ENCODE measurements around the gene RTN4RL2. TPM values are rescaled to one million over a fixed set of nuclear protein-coding genes. Genes with fewer than 3 reads are reported as not detected.

Gene RTN4RL2
- polyA plus RNA-seq, 1 donor: 0.60 TPM

DNA sequence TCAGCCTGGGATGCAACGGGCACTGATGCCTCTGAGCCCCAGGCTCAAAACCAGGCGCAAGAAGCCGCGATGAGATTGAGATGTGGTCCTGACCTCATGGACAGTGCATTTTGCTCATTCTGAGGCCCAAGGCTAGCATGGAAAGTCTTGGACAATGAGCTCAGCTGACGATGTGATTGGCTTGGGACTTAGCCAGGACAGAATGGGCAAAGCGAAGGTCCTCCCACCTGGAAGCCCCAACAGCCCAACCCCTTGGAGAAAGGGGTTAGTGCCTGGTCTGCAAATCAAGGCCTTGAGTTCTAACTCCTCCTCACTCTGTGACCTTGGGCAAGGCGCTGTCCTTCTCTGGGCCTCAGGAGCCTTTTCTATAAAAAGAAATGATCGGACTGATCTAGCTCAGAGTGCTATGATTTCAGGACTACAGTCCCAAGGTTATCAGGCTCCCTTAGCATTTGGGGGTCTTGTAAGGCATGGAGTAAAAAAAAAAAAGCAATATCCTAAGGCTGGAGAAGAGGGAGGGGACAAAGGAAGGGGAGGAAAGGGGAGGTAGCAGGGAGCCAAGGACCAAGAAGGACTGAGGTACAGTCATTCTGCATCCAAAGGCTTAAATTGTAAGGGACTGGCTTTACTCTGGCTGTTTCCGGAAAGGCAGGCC lies 36.1 kb upstream of the RTN4RL2 start:
- no peak for DNase-seq
- Histone ChIP-seq H3K4me1 (ENCODE audit: control insufficient read depth, insufficient read depth, low read length) (peaks cover 2% of the 10 kb centered on the region), H3K27me3 (ENCODE audit: control insufficient read depth, insufficient read depth, low read length) (peaks cover 7% of the 10 kb centered on the region), H3K27ac (ENCODE audit: low read length) (no peak overlapping the region), H3K4me3 (ENCODE audit: low read length) (no peak overlapping the region), H3K36me3 (ENCODE audit: control insufficient read depth, insufficient read depth, low read length) (peaks cover 2% of the 10 kb centered on the region), H3K9me3 (ENCODE audit: control insufficient read depth, low read depth, low read length) (no peaks in the 10 kb centered on the region)
- no CpG with 5 or more reads among the region's 9 CpGs for WGBS (ENCODE audit: insufficient coverage, low lambda C conversion rate)

DNA sequence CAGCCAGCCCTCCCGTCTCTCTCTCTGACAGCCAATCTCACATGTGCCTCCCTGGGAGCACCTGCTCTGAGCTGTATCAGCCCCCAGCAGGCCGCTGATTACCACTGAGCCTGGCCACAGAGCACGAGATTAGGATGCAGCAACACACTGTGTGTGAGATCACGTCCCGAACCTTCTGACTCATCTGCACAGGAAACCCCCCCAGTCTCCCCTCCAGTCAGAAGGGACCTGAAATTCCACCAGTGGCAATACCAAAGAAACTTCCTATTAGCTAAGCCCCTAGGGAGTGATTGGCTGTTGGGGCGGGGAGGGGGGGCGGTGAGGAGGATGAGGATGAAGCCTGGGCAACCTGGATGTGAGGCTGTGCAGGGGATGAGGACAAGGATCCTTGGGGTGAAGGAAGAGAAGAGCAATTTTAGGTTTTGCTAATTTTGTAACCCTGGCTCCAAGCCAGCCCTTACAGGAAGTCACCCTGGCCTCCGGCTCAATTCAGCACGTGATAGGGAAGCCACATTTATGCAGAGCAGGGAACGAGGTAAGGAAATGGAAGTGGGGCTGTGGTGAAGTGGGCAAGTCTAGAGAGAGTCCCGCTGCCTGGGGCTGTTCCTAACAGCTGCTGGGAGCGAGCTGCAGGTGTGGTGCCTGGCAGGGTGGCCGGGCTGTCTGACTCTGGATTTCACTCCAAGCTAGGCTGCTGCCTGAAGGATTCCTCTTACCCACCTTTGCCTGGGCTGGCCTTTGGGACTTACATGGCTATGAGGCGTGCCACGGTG lies 35.4 kb upstream of the RTN4RL2 start:
- H3K4me3 ChIP-seq (ENCODE audit: low read length): no peak overlapping the region
- WGBS (ENCODE audit: insufficient coverage, low lambda C conversion rate): no CpG with 5 or more reads among the region's 15 CpGs
- H3K27ac ChIP-seq (ENCODE audit: low read length): no peak overlapping the region
- H3K4me1 ChIP-seq (ENCODE audit: control insufficient read depth, insufficient read depth, low read length): peaks cover 2% of the 10 kb centered on the region
- H3K9me3 ChIP-seq (ENCODE audit: control insufficient read depth, low read depth, low read length): no peaks in the 10 kb centered on the region
- DNase-seq: peak in 1 of 2 donors; percentile 46
- peaks cover under 1% of the 10 kb centered on the region for H3K36me3 ChIP-seq (ENCODE audit: control insufficient read depth, insufficient read depth, low read length)
- H3K27me3 ChIP-seq (ENCODE audit: control insufficient read depth, insufficient read depth, low read length): peaks cover 8% of the 10 kb centered on the region

- Histone ChIP-seq H3K4me3 (ENCODE audit: low read length) (no peak overlapping the region), H3K27ac (ENCODE audit: low read length) (no peak overlapping the region), H3K27me3 (ENCODE audit: control insufficient read depth, insufficient read depth, low read length) (peaks cover 8% of the 10 kb centered on the region), H3K9me3 (ENCODE audit: control insufficient read depth, low read depth, low read length) (no peaks in the 10 kb centered on the region), H3K36me3 (ENCODE audit: control insufficient read depth, insufficient read depth, low read length) (no peaks in the 10 kb centered on the region), H3K4me1 (ENCODE audit: control insufficient read depth, insufficient read depth, low read length) (peaks cover 2% of the 10 kb centered on the region)
- no CpG with 5 or more reads among the region's 15 CpGs for WGBS (ENCODE audit: insufficient coverage, low lambda C conversion rate)
- no peak for DNase-seq
Observed at GRCh38 chr11:57425565-57426438, 34.5 kb upstream of the RTN4RL2 start.

DNA sequence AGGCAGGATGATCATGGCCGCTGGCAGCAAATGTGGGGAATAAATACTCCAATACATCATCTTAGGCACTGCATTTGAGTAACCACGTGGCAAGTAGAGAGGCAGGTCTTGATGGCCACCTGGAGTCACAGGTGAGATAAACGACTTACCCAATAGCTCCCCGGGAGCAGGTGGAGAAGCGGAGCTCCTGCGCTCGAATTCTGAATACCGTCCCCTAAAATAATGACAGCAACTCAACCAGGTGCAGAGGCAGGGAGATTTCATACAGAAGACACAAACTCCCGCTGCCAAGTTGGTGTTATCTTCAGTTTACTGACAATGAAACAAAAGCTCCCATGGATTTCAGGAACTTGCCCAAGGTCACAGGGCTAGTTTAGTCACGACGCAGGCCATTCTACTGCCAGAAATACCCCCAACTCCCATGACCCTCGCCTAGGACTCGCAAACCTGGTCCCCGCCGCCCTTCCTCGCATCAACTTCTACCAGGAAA lies 33.8 kb upstream of the RTN4RL2 start:
- DNase-seq: peak in 1 of 2 donors; percentile 42
- H3K9me3 ChIP-seq (ENCODE audit: control insufficient read depth, low read depth, low read length): no peaks in the 10 kb centered on the region
- no peak overlapping the region for H3K27ac ChIP-seq (ENCODE audit: low read length)
- H3K27me3 ChIP-seq (ENCODE audit: control insufficient read depth, insufficient read depth, low read length): peaks cover 8% of the 10 kb centered on the region
- H3K4me3 ChIP-seq (ENCODE audit: low read length): peak overlapping the region; percentile 35
- no peaks in the 10 kb centered on the region for H3K36me3 ChIP-seq (ENCODE audit: control insufficient read depth, insufficient read depth, low read length)
- peaks cover 2% of the 10 kb centered on the region for H3K4me1 ChIP-seq (ENCODE audit: control insufficient read depth, insufficient read depth, low read length)
- no CpG with 5 or more reads among the region's 16 CpGs for WGBS (ENCODE audit: insufficient coverage, low lambda C conversion rate)

- no peak within 1 kb of the TSS for H3K27ac ChIP-seq (ENCODE audit: low read length)
- WGBS (ENCODE audit: insufficient coverage, low lambda C conversion rate): 36% methylated on average over 4 of the region's 39 CpGs
- DNase-seq: peak in 1 of 2 donors; percentile 42
- no peaks in the 10 kb centered on the region for H3K9me3 ChIP-seq (ENCODE audit: control insufficient read depth, low read depth, low read length)
- H3K36me3 ChIP-seq (ENCODE audit: control insufficient read depth, insufficient read depth, low read length): no peaks in the 10 kb centered on the region
- peak within 1 kb of the TSS; percentile 35 for H3K4me3 ChIP-seq (ENCODE audit: low read length)
- H3K4me1 ChIP-seq (ENCODE audit: control insufficient read depth, insufficient read depth, low read length): peaks cover 2% of the 10 kb centered on the region
- peaks cover 8% of the 10 kb centered on the region for H3K27me3 ChIP-seq (ENCODE audit: control insufficient read depth, insufficient read depth, low read length)
Observed at GRCh38 chr11:57426929-57427726, 33.2 kb upstream of the RTN4RL2 start, which contains the start of gene SLC43A3. TSS of gene SLC43A3 (minus strand) at chr11:57427121. CDS start at chr11:57426172, 949 bp downstream.

- Histone ChIP-seq H3K36me3 (ENCODE audit: control insufficient read depth, insufficient read depth, low read length) (no peaks in the 10 kb centered on the region), H3K4me3 (ENCODE audit: low read length) (no peak overlapping the region), H3K9me3 (ENCODE audit: control insufficient read depth, low read depth, low read length) (no peaks in the 10 kb centered on the region), H3K27me3 (ENCODE audit: control insufficient read depth, insufficient read depth, low read length) (peaks cover 8% of the 10 kb centered on the region), H3K27ac (ENCODE audit: low read length) (no peak overlapping the region), H3K4me1 (ENCODE audit: control insufficient read depth, insufficient read depth, low read length) (peaks cover 2% of the 10 kb centered on the region)
- no peak for DNase-seq
- no CpG with 5 or more reads among the region's 8 CpGs for WGBS (ENCODE audit: insufficient coverage, low lambda C conversion rate)
Observed at GRCh38 chr11:57427727-57428082, 32.6 kb upstream of the RTN4RL2 start.

DNA sequence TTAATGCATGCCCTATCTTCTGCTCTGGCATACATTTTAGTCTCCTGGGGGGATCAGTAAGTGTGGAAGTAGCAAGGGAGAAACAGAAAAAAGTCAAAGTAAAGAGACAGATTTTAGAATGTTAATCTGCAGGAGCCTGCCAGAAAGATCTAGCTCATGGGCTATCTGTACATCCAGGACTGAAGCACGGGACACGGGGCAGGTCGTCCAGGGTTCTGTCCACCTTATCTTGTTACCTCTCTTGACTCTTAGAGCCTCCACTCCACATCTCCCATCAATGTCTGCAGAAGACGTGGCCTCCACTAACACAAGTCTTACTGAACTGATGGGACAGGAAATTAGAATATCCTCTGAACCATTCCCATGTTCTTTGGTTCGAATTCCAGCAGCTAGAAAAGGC lies 31.7 kb upstream of the RTN4RL2 start:
- WGBS (ENCODE audit: insufficient coverage, low lambda C conversion rate): no CpG with 5 or more reads among the region's 5 CpGs
- H3K4me1 ChIP-seq (ENCODE audit: control insufficient read depth, insufficient read depth, low read length): peaks cover 2% of the 10 kb centered on the region
- DNase-seq: no peak
- H3K4me3 ChIP-seq (ENCODE audit: low read length): no peak overlapping the region
- H3K9me3 ChIP-seq (ENCODE audit: control insufficient read depth, low read depth, low read length): no peaks in the 10 kb centered on the region
- H3K36me3 ChIP-seq (ENCODE audit: control insufficient read depth, insufficient read depth, low read length): no peaks in the 10 kb centered on the region
- no peak overlapping the region for H3K27ac ChIP-seq (ENCODE audit: low read length)
- peaks cover 8% of the 10 kb centered on the region for H3K27me3 ChIP-seq (ENCODE audit: control insufficient read depth, insufficient read depth, low read length)

GRCh38 chr11:57429946-57430345 lies 30.4 kb upstream of the RTN4RL2 start:
- H3K4me1 ChIP-seq (ENCODE audit: control insufficient read depth, insufficient read depth, low read length): peaks cover 4% of the 10 kb centered on the region
- no peak overlapping the region for H3K27ac ChIP-seq (ENCODE audit: low read length)
- no peaks in the 10 kb centered on the region for H3K9me3 ChIP-seq (ENCODE audit: control insufficient read depth, low read depth, low read length)
- peak in 1 of 2 donors; percentile 19 for DNase-seq
- H3K4me3 ChIP-seq (ENCODE audit: low read length): no peak overlapping the region
- no peaks in the 10 kb centered on the region for H3K36me3 ChIP-seq (ENCODE audit: control insufficient read depth, insufficient read depth, low read length)
- H3K27me3 ChIP-seq (ENCODE audit: control insufficient read depth, insufficient read depth, low read length): peaks cover 8% of the 10 kb centered on the region
- no CpG with 5 or more reads among the region's 4 CpGs for WGBS (ENCODE audit: insufficient coverage, low lambda C conversion rate)

DNA sequence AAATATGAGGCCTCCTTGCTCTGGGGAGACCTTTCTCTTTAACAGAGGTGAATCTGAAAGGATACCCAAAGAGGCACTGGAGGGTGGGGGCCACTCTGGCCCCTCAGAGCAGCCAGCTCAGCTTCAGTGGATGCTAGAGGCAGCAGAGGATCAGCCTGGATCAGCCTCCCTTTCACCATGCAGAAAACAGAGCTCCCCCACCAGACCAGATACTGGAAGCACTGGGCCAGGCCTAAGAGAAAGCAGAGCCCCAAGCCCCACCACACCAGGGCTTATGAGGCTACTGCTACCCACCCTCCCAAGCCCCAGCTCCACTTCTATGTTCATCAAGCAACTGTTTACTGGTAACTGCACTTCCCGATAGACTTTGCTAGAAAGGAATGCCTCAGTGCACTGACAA lies 29.4 kb upstream of the RTN4RL2 start:
- Histone ChIP-seq H3K27me3 (ENCODE audit: control insufficient read depth, insufficient read depth, low read length) (peaks cover 8% of the 10 kb centered on the region), H3K27ac (ENCODE audit: low read length) (no peak overlapping the region), H3K36me3 (ENCODE audit: control insufficient read depth, insufficient read depth, low read length) (no peaks in the 10 kb centered on the region), H3K4me1 (ENCODE audit: control insufficient read depth, insufficient read depth, low read length) (peaks cover 9% of the 10 kb centered on the region), H3K4me3 (ENCODE audit: low read length) (no peak overlapping the region), H3K9me3 (ENCODE audit: control insufficient read depth, low read depth, low read length) (no peaks in the 10 kb centered on the region)
- no peak for DNase-seq
- no CpG with 5 or more reads among the region's 1 CpG for WGBS (ENCODE audit: insufficient coverage, low lambda C conversion rate)
